Upper lobe of right lung (tissue), 1 donor: ENCODE measurements around the gene ZNF536. TPM values are rescaled to one million over a fixed set of nuclear protein-coding genes. Genes with fewer than 3 reads are reported as not detected.

ENCODE experiments used
- ATAC-seq: fragments of 200-7000 bp; cut with Tn5 transposase; one replicate; pipeline ENCODE4 v1.9.1; 2020; ENCODE audit warnings: mild to moderate bottlenecking, moderate library complexity
- DNase-seq: peaks from one replicate; pipeline ENCODE4 v3.0.0-alpha.2; 2020
- H3K27ac ChIP-seq: fragments of 200-600 bp; one replicate; pipeline ENCODE4 v1.8.0; 2022
- H3K27me3 ChIP-seq: fragments of 200-600 bp; one replicate; pipeline ENCODE4 v1.8.0; 2022; ENCODE audit warnings: mild to moderate bottlenecking
- H3K36me3 ChIP-seq: fragments of 200-600 bp; one replicate; pipeline ENCODE4 v1.8.0; 2022
- H3K4me1 ChIP-seq: fragments of 200-600 bp; one replicate; pipeline ENCODE4 v1.8.0; 2022
- H3K4me3 ChIP-seq: fragments of 200-600 bp; one replicate; pipeline ENCODE4 v1.8.0; 2022; ENCODE audit warnings: mild to moderate bottlenecking
- H3K9me3 ChIP-seq: fragments of 200-600 bp; one replicate; pipeline ENCODE4 v1.8.0; 2022
- intact Hi-C: fragments of 100-400 bp; cut with DNase I; formaldehyde crosslinking; loops from one replicate; pipeline ENCODE4 v1.11.0; 2022
- total RNA-seq: library from RNA; stranded (reverse); fragmentation: NEBNext Ultra II Directional; extraction: Animal tissue kit (Norgen Biotek cat#: 25700); gene quantifications from one replicate; pipeline ENCODE4 v1.2.1, GENCODE V29; 2021
- TF ChIP-seq, protein P1 (sequence below): fragments of 200-600 bp; IDR thresholded peaks from one replicate; pipeline ENCODE4 v1.8.0; 2022; ENCODE audit warnings: antibody characterized with exemption
- donor health status: DM: no; HTN: yes; CAD: no; lungs with severe emphysema.

Gene ZNF536
- total RNA-seq, 1 donor from 2014 or later = 0.09 TPM

GRCh38 chr19:30338878-30339623 is 33.1 kb upstream of the ZNF536 start:
- TF ChIP-seq, protein P1, sequence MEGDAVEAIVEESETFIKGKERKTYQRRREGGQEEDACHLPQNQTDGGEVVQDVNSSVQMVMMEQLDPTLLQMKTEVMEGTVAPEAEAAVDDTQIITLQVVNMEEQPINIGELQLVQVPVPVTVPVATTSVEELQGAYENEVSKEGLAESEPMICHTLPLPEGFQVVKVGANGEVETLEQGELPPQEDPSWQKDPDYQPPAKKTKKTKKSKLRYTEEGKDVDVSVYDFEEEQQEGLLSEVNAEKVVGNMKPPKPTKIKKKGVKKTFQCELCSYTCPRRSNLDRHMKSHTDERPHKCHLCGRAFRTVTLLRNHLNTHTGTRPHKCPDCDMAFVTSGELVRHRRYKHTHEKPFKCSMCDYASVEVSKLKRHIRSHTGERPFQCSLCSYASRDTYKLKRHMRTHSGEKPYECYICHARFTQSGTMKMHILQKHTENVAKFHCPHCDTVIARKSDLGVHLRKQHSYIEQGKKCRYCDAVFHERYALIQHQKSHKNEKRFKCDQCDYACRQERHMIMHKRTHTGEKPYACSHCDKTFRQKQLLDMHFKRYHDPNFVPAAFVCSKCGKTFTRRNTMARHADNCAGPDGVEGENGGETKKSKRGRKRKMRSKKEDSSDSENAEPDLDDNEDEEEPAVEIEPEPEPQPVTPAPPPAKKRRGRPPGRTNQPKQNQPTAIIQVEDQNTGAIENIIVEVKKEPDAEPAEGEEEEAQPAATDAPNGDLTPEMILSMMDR = no peak
- ATAC-seq (no peak), DNase-seq (peak; percentile 29)
- H3K36me3 ChIP-seq = no peaks in the 10 kb centered on the region
- H3K27me3 ChIP-seq = no peaks in the 10 kb centered on the region
- no peak overlapping the region for H3K27ac ChIP-seq
- H3K4me1 ChIP-seq = no peaks in the 10 kb centered on the region
- no peak overlapping the region for H3K4me3 ChIP-seq
- H3K9me3 ChIP-seq = no peaks in the 10 kb centered on the region
- intact Hi-C loops = no loop called here

- TF ChIP-seq, protein P1 = no peak
These were observed 32.3 kb upstream of the ZNF536 start for GRCh38 chr19:30339624-30340525.

GRCh38 chr19:30340771-30341561 is 31.2 kb upstream of the ZNF536 start:
- ATAC-seq (no peak), DNase-seq (no peak)
- Histone ChIP-seq H3K27me3 (no peaks in the 10 kb centered on the region), H3K4me3 (no peak overlapping the region), H3K36me3 (no peaks in the 10 kb centered on the region), H3K4me1 (no peaks in the 10 kb centered on the region), H3K9me3 (no peaks in the 10 kb centered on the region), H3K27ac (no peak overlapping the region)
- intact Hi-C loops = no loop called here
- TF ChIP-seq, protein P1 = no peak

More at GRCh38 chr19:30339624-30340525, 32.3 kb upstream of the ZNF536 start:
- H3K9me3 ChIP-seq = no peaks in the 10 kb centered on the region
- peak; percentile 56 for DNase-seq
- H3K27me3 ChIP-seq = no peaks in the 10 kb centered on the region
- H3K27ac ChIP-seq = no peak overlapping the region
- no peaks in the 10 kb centered on the region for H3K36me3 ChIP-seq
- intact Hi-C loops = no loop called here
- ATAC-seq = no peak
- H3K4me3 ChIP-seq = no peak overlapping the region
- no peaks in the 10 kb centered on the region for H3K4me1 ChIP-seq

GRCh38 chr19:30341611-30342201 is 30.5 kb upstream of the ZNF536 start:
- no peak overlapping the region for H3K27ac ChIP-seq
- H3K4me3 ChIP-seq = no peak overlapping the region
- no peak for ATAC-seq
- DNase-seq = no peak
- H3K9me3 ChIP-seq = no peaks in the 10 kb centered on the region
- intact Hi-C loops = no loop called here
- H3K4me1 ChIP-seq = no peaks in the 10 kb centered on the region
- H3K27me3 ChIP-seq = no peaks in the 10 kb centered on the region
- TF ChIP-seq, protein P1 = no peak
- H3K36me3 ChIP-seq = no peaks in the 10 kb centered on the region

DNA sequence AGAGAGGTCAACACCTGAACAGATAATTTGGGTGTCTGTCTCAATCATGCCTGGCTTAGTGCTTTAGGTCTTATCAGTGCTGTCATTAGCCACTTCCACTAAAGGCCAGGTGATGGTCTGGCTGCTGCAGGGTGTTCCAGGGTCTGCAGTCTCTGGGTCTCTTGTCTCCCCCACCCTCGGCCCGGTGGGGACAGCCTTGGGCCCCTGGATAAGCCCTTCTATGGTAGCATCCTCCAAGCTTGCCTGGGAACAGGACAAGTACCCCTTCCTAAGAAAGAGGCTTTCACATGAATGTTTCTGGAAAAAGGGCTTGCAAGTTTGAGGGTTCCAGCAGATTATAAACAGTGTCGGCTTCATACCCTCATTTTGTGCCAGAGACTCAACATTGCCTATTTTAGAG is 29.3 kb upstream of the ZNF536 start:
- no peaks in the 10 kb centered on the region for H3K36me3 ChIP-seq
- no peaks in the 10 kb centered on the region for H3K4me1 ChIP-seq
- ATAC-seq (no peak), DNase-seq (no peak)
- H3K27me3 ChIP-seq = no peaks in the 10 kb centered on the region
- no peak overlapping the region for H3K4me3 ChIP-seq
- intact Hi-C loops = no loop called here
- TF ChIP-seq, protein P1 = no peak
- H3K9me3 ChIP-seq = no peaks in the 10 kb centered on the region
- no peak overlapping the region for H3K27ac ChIP-seq
